Epithelial cell of proximal tubule (primary cell): ENCODE measurements around the gene ZNF497. TPM values are rescaled to one million over a fixed set of nuclear protein-coding genes. Genes with fewer than 3 reads are reported as not detected.
A peak's percentile ranks its signal among the peaks of the same experiment; 100 is the strongest.
"Not testable (repeated sequence)": the region's sequence is repeated elsewhere in the genome, so short reads cannot be mapped to it uniquely, and the experiment has no call there.

Source experiments
- DNase-seq: peaks from one replicate; pipeline ENCODE4 v3.0.0-alpha.2; 2011; ENCODE audit warnings: low read depth
- H3K4me3 ChIP-seq: 2 replicates; pipeline ENCODE4 v1.5.1; 2011; ENCODE audit warnings: low read depth, mild to moderate bottlenecking, low read length
- total RNA-seq: library from RNA; depleted of rRNA; stranded (reverse); fragments of >200 nt; gene quantifications from 2 replicates; pipeline ENCODE4 v1.2.3, GENCODE V29; 2015
- TF ChIP-seq, protein P1 (sequence below): conservative IDR thresholded peaks from 2 replicates; pipeline ENCODE4 v1.5.1; 2012; ENCODE audit warnings: low read depth, mild to moderate bottlenecking, low read length

The ZNF497 gene
- total RNA-seq, 1 donor from 2014 or later, result 0.06 TPM

DNA sequence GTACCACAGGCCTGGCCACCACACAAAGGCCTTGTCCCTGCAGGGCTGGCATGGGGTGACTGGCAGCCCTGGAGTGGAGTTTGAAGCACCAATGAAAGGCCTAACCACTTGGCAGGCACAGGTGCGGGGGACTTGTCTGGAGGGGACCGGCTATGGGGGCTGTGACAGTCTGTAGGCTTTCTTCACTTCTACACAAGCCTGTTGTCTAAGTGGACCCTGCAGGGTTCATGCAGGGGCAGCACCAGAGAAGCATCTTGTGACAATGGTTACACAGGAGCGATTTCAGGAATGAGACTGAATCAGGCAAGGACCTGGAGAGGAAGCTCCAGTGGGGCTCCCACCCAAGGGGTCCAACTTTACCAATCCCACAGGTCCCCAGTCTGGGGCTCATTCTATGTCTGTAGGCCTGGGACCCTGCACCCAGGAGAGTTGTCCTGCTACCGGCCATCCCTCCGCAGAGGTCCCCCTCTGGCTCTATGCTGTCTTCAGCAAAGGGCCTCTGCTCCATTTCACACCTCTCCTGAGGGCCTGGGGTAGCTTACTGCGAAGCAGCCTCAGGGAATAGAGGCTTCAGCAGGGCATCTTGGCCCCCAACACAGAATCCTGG is 20.5 kb upstream of the ZNF497 start:
- H3K4me3 ChIP-seq, result no peak overlapping the region
- TF ChIP-seq, protein P1, sequence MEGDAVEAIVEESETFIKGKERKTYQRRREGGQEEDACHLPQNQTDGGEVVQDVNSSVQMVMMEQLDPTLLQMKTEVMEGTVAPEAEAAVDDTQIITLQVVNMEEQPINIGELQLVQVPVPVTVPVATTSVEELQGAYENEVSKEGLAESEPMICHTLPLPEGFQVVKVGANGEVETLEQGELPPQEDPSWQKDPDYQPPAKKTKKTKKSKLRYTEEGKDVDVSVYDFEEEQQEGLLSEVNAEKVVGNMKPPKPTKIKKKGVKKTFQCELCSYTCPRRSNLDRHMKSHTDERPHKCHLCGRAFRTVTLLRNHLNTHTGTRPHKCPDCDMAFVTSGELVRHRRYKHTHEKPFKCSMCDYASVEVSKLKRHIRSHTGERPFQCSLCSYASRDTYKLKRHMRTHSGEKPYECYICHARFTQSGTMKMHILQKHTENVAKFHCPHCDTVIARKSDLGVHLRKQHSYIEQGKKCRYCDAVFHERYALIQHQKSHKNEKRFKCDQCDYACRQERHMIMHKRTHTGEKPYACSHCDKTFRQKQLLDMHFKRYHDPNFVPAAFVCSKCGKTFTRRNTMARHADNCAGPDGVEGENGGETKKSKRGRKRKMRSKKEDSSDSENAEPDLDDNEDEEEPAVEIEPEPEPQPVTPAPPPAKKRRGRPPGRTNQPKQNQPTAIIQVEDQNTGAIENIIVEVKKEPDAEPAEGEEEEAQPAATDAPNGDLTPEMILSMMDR, result no peak
- DNase-seq, result no peak

DNA sequence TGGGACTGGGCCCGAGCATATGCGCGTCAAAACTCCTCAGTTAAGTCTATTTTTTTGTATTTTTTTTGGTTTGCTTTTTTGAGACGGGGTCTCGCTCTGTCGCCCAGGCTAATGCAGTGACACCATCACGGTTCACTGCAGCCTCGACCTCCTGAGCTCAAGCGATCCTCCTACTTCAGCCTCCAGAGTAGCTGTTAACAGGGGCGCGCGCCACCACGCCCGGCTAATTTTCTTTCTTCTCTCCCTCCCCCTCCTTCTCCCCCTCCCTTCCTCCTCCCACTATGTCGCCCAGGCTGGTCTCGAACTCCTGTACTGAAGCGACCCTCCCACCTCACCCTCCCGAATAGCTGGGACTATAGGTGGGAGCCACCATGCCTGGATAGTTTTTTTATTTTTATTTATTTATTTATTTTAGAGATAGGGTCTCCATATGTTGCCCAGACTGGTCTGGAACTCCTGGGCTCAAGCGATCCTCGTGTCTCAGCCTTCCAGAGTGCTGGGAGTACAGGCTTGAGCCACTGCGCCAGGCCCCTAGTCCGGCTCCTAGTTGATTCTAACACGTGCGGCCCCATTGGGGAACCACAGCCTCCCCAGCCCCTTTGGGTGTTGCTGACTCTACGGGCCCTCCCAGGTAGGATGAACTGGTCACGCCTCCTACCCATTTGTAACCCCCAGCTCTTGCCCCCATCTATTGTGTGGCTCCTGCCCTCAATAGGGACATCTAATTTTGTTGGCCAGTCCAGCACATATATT is 19.1 kb upstream of the ZNF497 start:
- TF ChIP-seq, protein P1, result no peak
- DNase-seq, result no peak
- H3K4me3 ChIP-seq, result peak overlapping the region; percentile 96

DNA sequence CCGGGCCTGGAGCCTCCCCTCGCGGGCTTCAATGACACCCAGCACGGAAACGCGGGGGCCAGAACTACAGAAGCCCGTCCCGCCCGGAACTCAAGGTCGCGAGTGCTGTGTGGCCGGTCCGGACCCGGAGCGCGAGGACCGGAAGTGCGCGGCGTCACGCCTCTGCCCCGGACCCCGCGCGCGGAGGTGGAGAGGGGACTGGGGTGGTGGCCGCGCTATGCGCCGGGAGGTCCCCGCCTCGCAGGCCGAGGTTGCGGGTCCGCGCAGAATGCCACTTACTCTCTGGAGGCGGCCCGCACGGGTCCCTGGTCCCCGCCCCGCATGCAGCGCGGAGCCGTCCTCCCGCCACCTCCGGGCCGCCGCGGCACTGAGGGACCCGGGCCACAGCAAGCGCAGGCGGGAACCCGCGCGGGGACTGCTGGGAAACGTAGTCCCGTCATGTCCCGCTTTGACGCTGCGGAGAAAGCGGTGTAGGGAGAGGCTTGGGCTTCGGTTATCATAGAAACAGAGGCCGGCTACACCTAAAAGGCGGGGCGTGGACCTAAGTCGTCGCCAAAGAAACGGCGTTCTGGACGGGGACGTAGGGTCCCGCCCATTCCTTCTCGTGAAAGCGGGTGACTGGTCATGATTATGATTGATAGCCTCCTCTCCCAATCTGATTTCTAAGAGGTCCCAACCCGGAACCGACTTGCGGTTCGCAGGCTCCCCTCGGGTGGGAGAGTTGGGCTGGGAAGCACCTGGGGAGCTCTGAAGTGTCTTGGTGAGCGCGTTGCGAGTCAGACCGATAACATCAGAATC is 18.3 kb upstream of the ZNF497 start, which contains the start of gene ZNF837:
TSS of gene ZNF837 (minus strand) at position 369 of the 798 bp plus-strand sequence. CDS start 11,698 bp downstream, outside the sequence.
- TF ChIP-seq, protein P1, result no peak
- H3K4me3 ChIP-seq, result peak within 1 kb of the TSS; percentile 96
- DNase-seq, result peak; percentile 99

DNA sequence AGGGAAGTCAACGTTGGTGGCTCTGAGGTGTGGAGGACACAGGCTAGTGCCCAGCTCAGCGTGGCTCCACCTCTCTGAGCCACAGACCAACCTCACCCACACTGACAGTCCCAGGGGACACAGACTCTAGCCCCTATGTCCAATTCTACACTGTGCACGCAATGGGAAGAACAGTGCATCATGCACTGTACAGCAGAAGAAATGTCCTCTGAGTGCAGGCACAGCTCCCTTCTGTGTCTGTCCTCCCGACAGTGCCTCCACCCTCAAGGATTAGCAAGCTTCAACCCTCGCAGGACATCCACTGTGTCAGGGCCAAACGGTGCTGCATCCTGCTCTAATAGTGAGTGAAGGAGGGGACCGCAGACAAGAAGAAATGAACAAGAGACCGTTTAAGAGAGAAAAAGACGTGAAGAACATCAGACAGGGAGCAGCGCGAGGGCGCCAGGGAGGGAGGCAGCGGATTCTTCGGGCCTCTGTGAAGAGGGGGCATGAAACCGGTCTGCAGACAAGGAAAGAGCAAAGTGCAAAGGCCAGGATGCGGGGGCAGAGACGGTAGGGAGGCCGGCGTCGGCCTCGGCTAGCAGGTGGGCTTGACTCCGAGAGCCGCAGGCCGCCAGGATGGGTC is 17.6 kb upstream of the ZNF497 start:
- peak overlapping the region; percentile 96 for H3K4me3 ChIP-seq
- TF ChIP-seq, protein P1, result no peak
- no peak for DNase-seq

DNA sequence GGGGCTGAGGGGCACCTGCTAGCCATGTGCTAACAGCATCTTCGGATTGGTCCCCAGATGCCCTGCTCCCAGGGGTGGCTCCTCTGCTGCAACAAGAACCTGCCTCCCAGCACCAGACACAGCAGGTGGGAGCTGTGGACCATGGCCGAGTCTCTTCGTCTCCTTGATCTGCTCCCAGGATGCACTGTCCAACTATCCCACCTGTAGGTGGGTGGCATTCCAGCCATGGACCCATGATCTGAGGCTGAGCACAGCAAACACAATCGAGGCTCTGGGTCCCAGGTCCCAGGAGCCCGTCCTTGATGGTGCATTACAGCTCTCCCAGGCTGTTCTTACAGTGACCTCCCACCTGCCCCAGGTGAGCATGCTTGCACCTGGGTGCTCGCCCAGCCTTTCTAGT is 16.7 kb upstream of the ZNF497 start:
- no peak for DNase-seq
- TF ChIP-seq, protein P1, result no peak
- H3K4me3 ChIP-seq, result peak overlapping the region; percentile 96

DNA sequence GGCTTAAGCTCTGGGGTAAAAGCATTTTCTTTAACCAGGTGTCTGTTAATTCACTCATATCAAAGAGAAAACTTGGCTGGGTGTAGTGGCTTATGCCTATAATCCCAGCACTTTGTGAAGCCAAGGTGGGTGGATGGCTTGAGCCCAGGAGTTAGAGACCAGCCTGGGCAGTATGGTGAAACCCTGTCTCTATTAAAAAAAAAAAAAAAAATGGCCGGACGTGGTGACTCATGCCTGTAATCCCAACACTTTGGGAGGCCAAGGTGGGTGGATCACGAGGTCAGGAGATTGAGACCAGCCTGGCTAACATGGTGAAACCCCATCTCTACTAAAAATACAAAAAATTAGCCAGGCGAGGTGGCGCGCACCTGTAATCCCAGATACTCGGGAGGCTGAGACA is 14.2 kb upstream of the ZNF497 start:
- DNase-seq, H3K4me3 ChIP-seq: not testable (repeated sequence)

DNA sequence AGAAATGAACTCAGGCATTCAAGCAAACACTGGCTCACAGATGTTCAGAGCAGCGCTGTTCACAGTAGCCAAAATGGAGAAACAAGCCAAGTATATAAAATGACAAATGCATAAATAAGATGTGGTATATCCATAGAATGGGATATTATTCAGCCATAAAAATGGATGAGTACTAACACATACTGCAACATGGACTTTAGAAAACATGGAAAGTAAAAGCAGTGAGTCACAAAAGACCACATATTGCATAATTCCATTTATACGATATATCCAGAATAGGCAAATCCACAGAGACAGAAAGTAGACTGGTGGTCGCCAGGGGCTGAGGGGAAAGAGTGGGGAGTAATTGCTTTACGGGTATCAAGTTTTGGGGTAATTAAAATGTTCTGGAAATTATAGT is 11.6 kb upstream of the ZNF497 start:
- DNase-seq, result no peak
- TF ChIP-seq, protein P1, result no peak
- no peak overlapping the region for H3K4me3 ChIP-seq
